Chondrocyte (in vitro differentiated cells): ENCODE data around the gene GUCY2D. TPM values are rescaled to one million over a fixed set of nuclear protein-coding genes. Genes with fewer than 3 reads are reported as not detected.
"Not testable (repeated sequence)": the region's sequence is repeated elsewhere in the genome, so short reads cannot be mapped to it uniquely, and the experiment has no call there.

Source experiments
- DNase-seq: peaks from one replicate; pipeline ENCODE4 v3.0.0; 2021; ENCODE audit warnings: mixed read lengths, low spot score
- H3K27ac Mint-ChIP-seq: one replicate; pipeline ENCODE4 v1.8.0; 2021; ENCODE audit warnings: mild to moderate bottlenecking, moderate library complexity, mixed read lengths; ENCODE audit not compliant: unreplicated experiment
- H3K27me3 Mint-ChIP-seq: 2 replicates; pipeline ENCODE4 v1.8.0; 2021; ENCODE audit warnings: low read depth, mixed read lengths
- H3K36me3 Mint-ChIP-seq: 2 replicates; pipeline ENCODE4 v1.8.0; 2021; ENCODE audit warnings: low read depth, mixed read lengths
- H3K4me1 Mint-ChIP-seq: 2 replicates; pipeline ENCODE4 v1.8.0; 2021; ENCODE audit warnings: low read depth, mild to moderate bottlenecking, mixed read lengths
- H3K4me3 Mint-ChIP-seq: one replicate; pipeline ENCODE4 v1.8.0; 2021; ENCODE audit warnings: mild to moderate bottlenecking, moderate library complexity, mixed read lengths; ENCODE audit not compliant: unreplicated experiment
- H3K9me3 Mint-ChIP-seq: 2 replicates; pipeline ENCODE4 v1.8.0; 2021; ENCODE audit warnings: low read depth, mixed read lengths
- total RNA-seq: library from RNA; stranded (reverse); gene quantifications from 3 replicates; pipeline ENCODE4 v1.2.1, GENCODE V29; 2021
- TF ChIP-seq, protein P1 (sequence below): fragments of 200-600 bp; sonication (generic); IDR thresholded peaks from 2 replicates; pipeline ENCODE4 v1.5.0; 2021; ENCODE audit warnings: antibody characterized with exemption, mild to moderate bottlenecking, moderate library complexity

GUCY2D gene
- total RNA-seq, 1 donor from 2014 or later, result not detected

DNA sequence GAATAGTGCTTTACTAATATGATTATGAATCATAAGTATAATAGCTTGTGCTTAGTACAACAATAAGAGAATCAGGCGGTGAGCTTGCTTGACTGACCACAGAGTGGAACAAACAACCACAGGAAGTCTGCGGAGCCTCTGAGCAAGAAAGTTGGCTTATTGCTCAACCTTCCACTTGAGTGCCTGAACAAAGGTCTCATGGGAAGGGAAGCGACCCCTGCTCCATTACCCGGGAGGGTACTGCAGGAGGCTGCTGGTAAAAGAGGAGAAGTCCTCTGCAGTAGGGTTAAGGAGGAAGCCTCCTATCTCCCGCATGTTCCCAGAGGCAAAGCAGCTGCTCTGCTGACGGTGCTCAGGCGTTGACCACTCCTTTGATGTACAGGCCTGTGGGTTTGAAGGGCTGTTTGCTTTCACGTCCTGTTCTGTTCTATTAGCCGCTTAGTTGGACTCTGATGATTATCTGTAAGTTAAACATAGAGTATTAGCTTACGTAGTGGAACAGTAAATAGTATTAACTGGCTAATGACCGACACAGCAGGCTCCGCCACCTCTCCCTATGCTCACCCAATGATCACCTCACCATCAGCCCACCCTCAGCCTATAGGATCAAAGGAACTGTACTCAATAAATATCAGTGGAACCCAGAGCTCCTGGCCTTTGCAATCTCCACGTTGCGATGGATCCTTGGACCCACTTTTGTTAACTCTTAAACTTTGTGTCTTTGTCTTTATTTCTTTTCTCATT is 54.0 kb downstream of the GUCY2D start:
- TF ChIP-seq, protein P1, sequence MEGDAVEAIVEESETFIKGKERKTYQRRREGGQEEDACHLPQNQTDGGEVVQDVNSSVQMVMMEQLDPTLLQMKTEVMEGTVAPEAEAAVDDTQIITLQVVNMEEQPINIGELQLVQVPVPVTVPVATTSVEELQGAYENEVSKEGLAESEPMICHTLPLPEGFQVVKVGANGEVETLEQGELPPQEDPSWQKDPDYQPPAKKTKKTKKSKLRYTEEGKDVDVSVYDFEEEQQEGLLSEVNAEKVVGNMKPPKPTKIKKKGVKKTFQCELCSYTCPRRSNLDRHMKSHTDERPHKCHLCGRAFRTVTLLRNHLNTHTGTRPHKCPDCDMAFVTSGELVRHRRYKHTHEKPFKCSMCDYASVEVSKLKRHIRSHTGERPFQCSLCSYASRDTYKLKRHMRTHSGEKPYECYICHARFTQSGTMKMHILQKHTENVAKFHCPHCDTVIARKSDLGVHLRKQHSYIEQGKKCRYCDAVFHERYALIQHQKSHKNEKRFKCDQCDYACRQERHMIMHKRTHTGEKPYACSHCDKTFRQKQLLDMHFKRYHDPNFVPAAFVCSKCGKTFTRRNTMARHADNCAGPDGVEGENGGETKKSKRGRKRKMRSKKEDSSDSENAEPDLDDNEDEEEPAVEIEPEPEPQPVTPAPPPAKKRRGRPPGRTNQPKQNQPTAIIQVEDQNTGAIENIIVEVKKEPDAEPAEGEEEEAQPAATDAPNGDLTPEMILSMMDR, result no peak
- Mint-ChIP-seq H3K36me3 (no peaks in the 10 kb centered on the region), H3K9me3 (no peaks in the 10 kb centered on the region), H3K27me3 (peaks cover 39% of the 10 kb centered on the region), H3K27ac (no peak overlapping the region), H3K4me1 (peaks cover 2% of the 10 kb centered on the region), H3K4me3 (no peak overlapping the region)
- DNase-seq, result peak; percentile 39

DNA sequence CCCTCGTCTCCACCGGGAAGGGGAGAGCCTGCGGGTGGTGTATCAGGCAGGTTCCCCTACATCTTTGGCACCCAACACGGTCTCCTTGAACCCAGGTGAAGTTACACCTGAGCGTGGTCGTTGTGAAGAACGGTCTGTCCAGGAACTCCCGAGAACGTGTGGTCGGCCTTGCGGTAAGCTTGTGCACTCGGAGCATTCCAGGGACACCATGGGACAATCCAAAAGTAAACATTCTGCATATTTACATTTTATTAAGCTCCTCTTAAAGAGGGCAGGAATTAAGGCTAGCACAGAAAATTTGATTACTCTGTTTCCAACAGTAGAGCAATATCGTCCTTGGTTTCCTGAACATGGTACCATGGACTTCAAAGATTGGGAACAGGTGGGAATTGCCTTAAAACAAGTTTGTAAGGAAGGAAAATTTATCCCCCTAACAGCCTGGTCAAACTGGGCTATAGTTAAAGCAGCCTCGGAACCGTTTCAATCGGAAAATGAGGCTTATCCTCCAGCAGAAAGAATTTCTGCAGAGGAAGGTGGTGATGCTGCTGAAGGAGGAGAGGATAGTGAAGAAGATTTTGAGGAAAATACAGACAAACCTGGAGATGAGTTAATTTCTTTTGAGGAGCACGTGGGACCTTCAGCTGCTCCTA is 54.7 kb downstream of the GUCY2D start:
- Mint-ChIP-seq H3K9me3 (no peaks in the 10 kb centered on the region), H3K27me3 (peaks cover 38% of the 10 kb centered on the region), H3K4me3 (no peak overlapping the region), H3K36me3 (no peaks in the 10 kb centered on the region), H3K4me1 (peaks cover 6% of the 10 kb centered on the region), H3K27ac (no peak overlapping the region)
- DNase-seq, result peak; percentile 52
- TF ChIP-seq, protein P1, result no peak

DNA sequence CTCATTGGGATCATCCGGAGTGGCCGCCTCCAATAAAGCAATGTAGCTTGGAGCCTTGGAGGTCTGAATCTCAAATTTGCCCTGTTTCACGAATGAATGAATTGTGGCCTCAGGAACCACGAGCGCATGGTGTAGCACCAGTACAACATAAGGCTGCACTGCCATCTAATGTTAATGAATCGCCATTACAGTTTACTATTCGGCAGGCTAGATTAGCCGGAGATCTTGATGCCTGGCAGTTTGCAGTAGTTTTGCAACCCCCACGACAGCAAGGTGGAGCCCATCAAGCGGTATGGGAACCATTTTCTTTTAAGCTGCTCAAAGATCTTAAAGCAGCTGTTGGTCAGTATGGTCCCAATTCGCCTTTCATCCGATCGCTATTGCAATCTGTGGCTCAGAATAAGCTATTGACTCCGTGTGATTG is 55.3 kb downstream of the GUCY2D start:
- DNase-seq, result no peak
- Mint-ChIP-seq H3K4me3 (no peak overlapping the region), H3K27me3 (peaks cover 44% of the 10 kb centered on the region), H3K4me1 (peaks cover 12% of the 10 kb centered on the region), H3K27ac (no peak overlapping the region), H3K36me3 (no peaks in the 10 kb centered on the region), H3K9me3 (no peaks in the 10 kb centered on the region)
- TF ChIP-seq, protein P1, result peak; percentile 85

DNA sequence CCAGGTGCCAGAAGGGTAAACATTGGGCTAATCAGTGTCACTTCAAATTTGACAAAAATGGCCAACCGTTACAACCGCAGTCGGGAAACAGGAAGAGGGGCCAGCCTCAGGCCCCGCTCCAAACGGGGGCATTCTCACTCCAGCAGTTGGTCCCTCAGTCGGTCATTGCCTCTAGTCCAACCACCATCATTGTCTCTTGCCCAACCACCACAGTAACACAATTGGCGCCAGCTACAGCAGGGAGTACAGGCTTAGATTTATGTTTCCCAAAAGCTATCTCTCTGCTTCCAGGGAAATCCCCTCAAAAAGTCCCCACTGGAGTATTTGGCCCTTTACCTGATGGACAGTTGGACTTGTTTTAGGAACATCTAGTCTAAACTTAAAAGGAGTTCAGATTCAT is 56.7 kb downstream of the GUCY2D start:
- no peaks in the 10 kb centered on the region for H3K9me3 Mint-ChIP-seq
- TF ChIP-seq, protein P1, result no peak
- H3K27me3 Mint-ChIP-seq, result peaks cover 55% of the 10 kb centered on the region
- H3K27ac Mint-ChIP-seq, result no peak overlapping the region
- peaks cover 18% of the 10 kb centered on the region for H3K4me1 Mint-ChIP-seq
- no peak overlapping the region for H3K4me3 Mint-ChIP-seq
- no peaks in the 10 kb centered on the region for H3K36me3 Mint-ChIP-seq
- no peak for DNase-seq

DNA sequence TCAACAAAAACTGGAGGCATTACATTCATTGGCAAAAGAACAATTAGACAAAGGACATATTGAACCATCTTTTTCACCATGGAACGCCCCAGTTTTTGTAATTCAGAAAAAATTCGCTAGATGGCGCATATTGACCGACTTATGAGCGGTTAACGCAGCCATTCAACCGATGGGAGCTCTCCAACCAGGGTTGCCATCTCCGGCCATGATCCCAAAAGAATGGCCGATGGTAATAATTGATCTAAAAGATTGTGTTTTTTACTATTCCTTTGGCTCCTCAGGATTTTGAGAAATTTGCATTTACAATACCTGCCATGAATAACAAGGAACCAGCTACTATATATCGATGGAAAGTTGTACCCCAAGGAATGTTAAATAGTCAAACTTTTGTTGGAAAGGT is 57.9 kb downstream of the GUCY2D start:
- no peaks in the 10 kb centered on the region for H3K9me3 Mint-ChIP-seq
- no peaks in the 10 kb centered on the region for H3K36me3 Mint-ChIP-seq
- H3K4me1 Mint-ChIP-seq, result peaks cover 18% of the 10 kb centered on the region
- H3K27me3 Mint-ChIP-seq, result peaks cover 59% of the 10 kb centered on the region
- H3K4me3 Mint-ChIP-seq, result no peak overlapping the region
- H3K27ac Mint-ChIP-seq, result no peak overlapping the region
- TF ChIP-seq, protein P1, result peak; percentile 88
- no peak for DNase-seq

DNA sequence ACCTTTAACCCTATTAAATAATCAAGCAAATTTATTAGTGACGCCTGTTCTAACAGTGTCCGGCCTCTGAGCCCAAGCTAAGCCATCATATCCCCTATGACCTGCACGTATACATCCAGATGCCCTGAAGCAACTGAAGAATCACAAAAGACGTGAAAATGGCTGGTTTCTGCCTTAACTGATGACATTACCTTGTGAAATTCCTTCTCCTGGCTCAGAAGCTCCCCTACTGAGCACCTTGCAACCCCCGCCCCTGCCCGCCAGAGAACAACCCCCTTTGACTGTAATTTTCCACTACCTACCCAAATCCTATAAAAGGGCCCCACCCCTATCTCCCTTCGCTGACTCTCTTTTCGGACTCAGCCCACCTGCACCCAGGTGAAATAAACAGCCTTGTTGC is 59.4 kb downstream of the GUCY2D start:
- peaks cover 18% of the 10 kb centered on the region for H3K4me1 Mint-ChIP-seq
- H3K27me3 Mint-ChIP-seq, result peaks cover 60% of the 10 kb centered on the region
- not testable (repeated sequence) for H3K4me3 Mint-ChIP-seq, DNase-seq, H3K27ac Mint-ChIP-seq, H3K36me3 Mint-ChIP-seq, H3K9me3 Mint-ChIP-seq
